ENCODE data around the gene AIFM3.

DNA sequence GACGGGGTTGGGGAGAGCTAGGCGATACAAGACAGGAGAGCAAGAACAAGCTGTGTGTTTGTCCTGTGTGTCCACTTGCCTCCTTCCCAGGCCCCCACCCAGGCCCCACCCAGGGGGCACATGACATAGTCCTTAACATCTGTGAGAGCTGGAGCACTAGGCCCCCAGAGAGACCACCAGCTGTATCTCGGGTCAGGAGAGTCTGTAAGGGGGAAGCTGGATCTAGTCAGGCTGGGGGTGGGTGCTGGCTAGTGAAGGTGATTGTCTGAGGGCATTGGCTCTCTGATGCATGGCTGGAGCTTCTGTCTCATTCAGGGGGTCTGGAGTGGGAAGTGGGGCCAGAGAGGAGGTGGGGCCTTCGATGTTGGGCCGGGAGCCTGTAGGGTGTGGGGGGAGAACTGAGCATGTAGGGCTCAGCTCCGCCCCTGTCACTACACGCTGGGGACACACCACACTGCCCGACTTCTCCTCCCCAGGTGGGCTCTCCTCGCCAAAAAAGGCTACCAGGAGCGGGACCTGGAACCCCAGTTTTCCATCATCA lies 48.5 kb downstream of the AIFM3 start:
- TF ChIP-seq, protein P1, sequence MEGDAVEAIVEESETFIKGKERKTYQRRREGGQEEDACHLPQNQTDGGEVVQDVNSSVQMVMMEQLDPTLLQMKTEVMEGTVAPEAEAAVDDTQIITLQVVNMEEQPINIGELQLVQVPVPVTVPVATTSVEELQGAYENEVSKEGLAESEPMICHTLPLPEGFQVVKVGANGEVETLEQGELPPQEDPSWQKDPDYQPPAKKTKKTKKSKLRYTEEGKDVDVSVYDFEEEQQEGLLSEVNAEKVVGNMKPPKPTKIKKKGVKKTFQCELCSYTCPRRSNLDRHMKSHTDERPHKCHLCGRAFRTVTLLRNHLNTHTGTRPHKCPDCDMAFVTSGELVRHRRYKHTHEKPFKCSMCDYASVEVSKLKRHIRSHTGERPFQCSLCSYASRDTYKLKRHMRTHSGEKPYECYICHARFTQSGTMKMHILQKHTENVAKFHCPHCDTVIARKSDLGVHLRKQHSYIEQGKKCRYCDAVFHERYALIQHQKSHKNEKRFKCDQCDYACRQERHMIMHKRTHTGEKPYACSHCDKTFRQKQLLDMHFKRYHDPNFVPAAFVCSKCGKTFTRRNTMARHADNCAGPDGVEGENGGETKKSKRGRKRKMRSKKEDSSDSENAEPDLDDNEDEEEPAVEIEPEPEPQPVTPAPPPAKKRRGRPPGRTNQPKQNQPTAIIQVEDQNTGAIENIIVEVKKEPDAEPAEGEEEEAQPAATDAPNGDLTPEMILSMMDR (IDR thresholded peaks at IDR 0.05; ENCODE audit: poor library complexity, severe bottlenecking) = no peak
- no peak for TF ChIP-seq SMC3 (conservative IDR thresholded peaks at IDR 0.05; ENCODE audit: poor library complexity)

Measured in neural cell (in vitro differentiated cells).